Activated T-helper 1 cell treated with anti-CD3 and anti-CD28 coated beads, Interleukin-2, amount 50 U/mL, for 16 hours (primary cell): ENCODE measurements around the gene XRCC3.

ENCODE experiments used
- DNase-seq, 2 donors: peaks; one replicate each; pipeline ENCODE4 v3.0.0-alpha.2; 2020; ENCODE audit warnings: low read depth in 1 of 2, low spot score in 1 of 2

The XRCC3 gene

DNA sequence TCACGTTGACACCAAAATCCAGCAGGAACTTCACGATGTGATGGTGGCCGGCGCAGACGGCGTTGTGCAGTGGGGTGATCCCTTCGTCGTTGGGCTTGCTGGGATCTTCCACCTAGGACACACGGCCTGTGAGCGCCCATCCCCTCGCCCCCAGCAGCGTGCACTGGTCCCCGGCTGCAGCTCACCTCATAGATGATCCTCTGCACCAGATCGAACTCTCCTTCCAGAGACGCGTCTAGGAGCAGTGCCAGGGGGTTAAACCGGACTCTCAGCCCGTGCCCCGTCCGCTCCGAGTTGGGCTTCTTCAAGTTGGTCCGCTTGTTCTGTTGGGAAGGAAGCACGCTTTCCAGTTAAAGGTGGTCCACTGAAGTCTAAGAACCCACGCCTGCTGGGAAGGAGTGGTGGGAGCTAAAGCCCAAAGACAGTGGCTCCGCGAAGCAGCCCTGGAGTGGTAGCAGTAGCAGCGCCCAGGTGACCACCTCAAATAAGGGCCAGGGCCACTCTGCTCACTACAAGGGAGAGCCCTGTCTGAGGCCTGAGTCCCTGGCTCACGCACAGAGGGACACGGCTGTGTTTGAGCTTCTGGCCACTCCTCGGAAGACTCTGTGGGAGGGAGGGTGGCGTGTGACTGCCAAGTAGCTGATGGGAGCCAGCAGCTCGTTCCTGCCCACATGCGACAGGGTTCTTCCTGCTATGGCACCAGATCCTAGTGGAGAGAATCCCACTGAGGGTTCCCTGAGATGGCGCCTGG, 23.6 kb upstream of the XRCC3 start:
- no peak for DNase-seq

- no peak for DNase-seq
Observed at GRCh38 chr14:103738166-103738565, 22.9 kb upstream of the XRCC3 start.

- DNase-seq = no peak
Observed at GRCh38 chr14:103737432-103738045, 22.3 kb upstream of the XRCC3 start.

- DNase-seq = no peak
Observed at GRCh38 chr14:103736546-103737431, 21.5 kb upstream of the XRCC3 start.

GRCh38 chr14:103735815-103736545, 20.7 kb upstream of the XRCC3 start:
- DNase-seq = no peak

DNA sequence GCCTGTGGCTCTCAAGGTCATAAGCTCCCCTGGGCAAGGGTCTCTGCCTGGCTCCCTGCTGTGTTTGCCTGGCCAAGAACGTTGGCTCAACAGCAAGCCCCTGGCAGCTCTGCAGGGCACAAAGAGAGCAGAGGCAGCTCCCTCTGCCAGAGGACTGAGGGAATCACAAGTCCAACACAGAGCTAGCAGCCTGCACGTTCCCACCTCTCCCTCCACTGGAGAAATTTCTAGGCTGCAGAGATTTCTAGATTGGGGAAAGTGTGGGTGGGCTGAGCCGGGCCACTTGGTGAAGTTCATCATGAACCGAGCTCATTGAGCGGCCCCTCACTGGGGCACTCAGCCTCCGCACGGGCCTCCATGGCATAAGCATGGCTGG, 20.2 kb upstream of the XRCC3 start:
- no peak for DNase-seq

GRCh38 chr14:103735022-103735421, 19.8 kb upstream of the XRCC3 start:
- no peak for DNase-seq

DNA sequence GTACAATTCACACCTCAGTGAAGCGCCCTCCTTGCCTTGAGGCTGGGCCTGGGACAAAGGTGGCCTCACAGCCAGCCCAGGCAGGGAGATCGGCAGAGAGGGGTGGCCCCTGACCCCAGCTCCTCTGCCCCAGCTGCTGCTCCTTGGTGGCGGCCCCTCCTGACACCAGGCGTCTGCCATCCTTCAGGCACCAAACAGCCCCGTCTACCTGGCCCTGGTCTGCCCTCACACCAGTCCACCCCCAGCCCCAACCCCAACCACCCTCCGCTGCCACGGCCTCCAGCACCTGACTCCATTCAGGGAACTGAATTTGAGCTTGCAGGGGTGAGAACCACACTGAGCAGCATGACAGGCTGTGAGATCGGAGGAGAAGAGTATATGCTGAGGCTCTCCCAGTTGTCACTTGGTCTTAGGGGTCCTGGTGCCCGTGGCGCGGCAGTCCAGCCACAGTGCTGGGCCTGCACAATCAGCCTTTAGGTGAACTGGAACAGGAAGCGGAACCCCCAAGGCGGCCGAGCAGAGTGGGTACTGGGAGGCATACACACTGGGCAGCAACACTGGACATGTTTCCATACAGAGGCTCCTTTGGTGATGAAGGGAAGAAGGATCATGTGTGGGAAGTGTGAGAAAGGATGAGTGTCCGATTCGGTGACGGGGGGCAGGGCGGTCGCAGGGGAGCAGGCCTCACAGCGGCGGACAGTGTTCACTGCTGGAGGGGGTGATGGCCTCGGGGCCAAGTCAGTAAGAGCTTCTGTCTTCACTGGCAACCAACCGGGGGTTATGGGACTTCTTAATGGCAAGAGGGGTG, 19.0 kb upstream of the XRCC3 start:
- no peak for DNase-seq

- DNase-seq = no peak
Observed at GRCh38 chr14:103733651-103734050, 18.4 kb upstream of the XRCC3 start.

GRCh38 chr14:103732868-103733620, 17.8 kb upstream of the XRCC3 start:
- no peak for DNase-seq

- DNase-seq = no peak
Observed at GRCh38 chr14:103731916-103732867, 16.9 kb upstream of the XRCC3 start.

DNA sequence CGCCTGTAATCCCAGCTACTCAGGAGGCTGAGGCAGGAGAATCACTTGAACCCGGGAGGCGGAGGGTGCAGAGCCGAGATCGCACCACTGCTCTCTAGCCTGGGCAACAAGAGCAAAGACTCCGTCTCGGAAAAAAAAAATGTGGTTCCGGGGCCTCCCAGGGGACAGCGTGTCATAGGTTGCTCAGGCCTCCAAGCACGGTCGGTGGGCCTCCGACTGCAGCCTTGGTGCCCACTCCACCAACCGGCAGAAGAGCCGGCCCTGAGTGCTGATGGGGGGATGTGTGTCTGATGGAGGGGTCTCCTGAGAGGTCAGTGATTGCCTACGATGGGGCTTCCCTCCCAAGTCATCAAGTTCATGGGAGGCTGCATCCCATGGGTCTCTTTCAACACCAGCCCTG, 16.2 kb upstream of the XRCC3 start:
- no peak for DNase-seq

GRCh38 chr14:103730490-103731035, 15.3 kb upstream of the XRCC3 start:
- DNase-seq = no peak

GRCh38 chr14:103729496-103730448, 14.5 kb upstream of the XRCC3 start:
- no peak for DNase-seq

- DNase-seq = no peak
Observed at GRCh38 chr14:103728721-103729120, 13.5 kb upstream of the XRCC3 start.

GRCh38 chr14:103728141-103728540, 12.9 kb upstream of the XRCC3 start:
- DNase-seq = no peak

- no peak for DNase-seq
Observed at GRCh38 chr14:103727313-103727980, 12.2 kb upstream of the XRCC3 start.
